Neural cell (in vitro differentiated cells): ENCODE results near the gene CTDSP2. TPM values are rescaled to one million over a fixed set of nuclear protein-coding genes. Genes with fewer than 3 reads are reported as not detected.

Experiments
- H2AFZ ChIP-seq: fragments of 200-600, 300-800 bp; sonication (generic), shearing (Covaris generic); 2 replicates; pipeline ENCODE4 v1.6.0; 2014; ENCODE audit warnings: low read depth, mild to moderate bottlenecking, antibody characterized with exemption, low read length, moderate library complexity
- H3F3A ChIP-seq: fragments of 200-600 bp; shearing (Covaris generic); 2 replicates; pipeline ENCODE4 v1.6.1; 2016; ENCODE audit warnings: mild to moderate bottlenecking, moderate library complexity, mixed read lengths, antibody characterized with exemption, low read length; ENCODE audit not compliant: insufficient read depth, poor library complexity, severe bottlenecking
- H3K27ac ChIP-seq: fragments of 200-600, 300-800 bp; sonication (generic), shearing (Covaris generic); 2 replicates; pipeline ENCODE4 v1.5.1; 2014; ENCODE audit warnings: mild to moderate bottlenecking, low read length, moderate library complexity
- H3K27me3 ChIP-seq: fragments of 300-800, 200-600 bp; sonication (generic), shearing (Covaris generic); 2 replicates; pipeline ENCODE4 v1.6.0; 2014; ENCODE audit warnings: mild to moderate bottlenecking, low read depth, low read length, moderate library complexity; ENCODE audit not compliant: insufficient read depth
- H3K36me3 ChIP-seq: fragments of 300-800, 200-600 bp; sonication (generic), shearing (Covaris generic); 2 replicates; pipeline ENCODE4 v1.5.1; 2014; ENCODE audit warnings: mild to moderate bottlenecking, antibody characterized with exemption, low read length, moderate library complexity; ENCODE audit not compliant: insufficient read depth
- H3K4me2 ChIP-seq: fragments of 300-800, 200-600 bp; sonication (generic), shearing (Covaris generic); 2 replicates; pipeline ENCODE4 v1.6.0; 2014; ENCODE audit warnings: mild to moderate bottlenecking, low read length
- H3K4me3 ChIP-seq: fragments of 300-800, 200-600 bp; sonication (generic), shearing (Covaris generic); 2 replicates; pipeline ENCODE4 v1.5.1; 2014; ENCODE audit warnings: mild to moderate bottlenecking, low read length, moderate library complexity
- H3K79me2 ChIP-seq: fragments of 200-600 bp; shearing (Covaris generic); replicated peaks from 2 replicates; pipeline ENCODE4 v1.6.0; 2014; ENCODE audit warnings: mild to moderate bottlenecking, low read length, moderate library complexity; ENCODE audit not compliant: insufficient read depth
- H3K9ac ChIP-seq: fragments of 300-800, 200-600 bp; sonication (generic), shearing (Covaris generic); 2 replicates; pipeline ENCODE4 v1.6.1; 2016; ENCODE audit warnings: mild to moderate bottlenecking, low read length, mixed read lengths
- H3K9me2 ChIP-seq: fragments of 200-600 bp; shearing (Covaris generic); 2 replicates; pipeline ENCODE4 v1.6.1; 2016; ENCODE audit warnings: mild to moderate bottlenecking, low read length, mixed read lengths; ENCODE audit not compliant: insufficient read depth
- H3K9me3 ChIP-seq: fragments of 200-600, 300-800 bp; sonication (generic), shearing (Covaris generic); 2 replicates; pipeline ENCODE4 v1.6.1; 2016; ENCODE audit warnings: mild to moderate bottlenecking, mixed run types, low read length, moderate library complexity, mixed read lengths
- H4K20me1 ChIP-seq: fragments of 200-600 bp; shearing (Covaris generic); 2 replicates; pipeline ENCODE4 v1.6.1; 2016; ENCODE audit warnings: mild to moderate bottlenecking, mixed run types; ENCODE audit not compliant: insufficient read depth
- CTCF ChIP-seq: fragments of 450-650 bp; IDR thresholded peaks from 2 replicates; pipeline ENCODE4 v1.5.1; 2014; ENCODE audit warnings: antibody characterized with exemption, mild to moderate bottlenecking, moderate library complexity; ENCODE audit not compliant: poor library complexity, severe bottlenecking
- EP300 ChIP-seq: fragments of 450-650 bp; conservative IDR thresholded peaks from 2 replicates; pipeline ENCODE4 v1.6.1; 2014; ENCODE audit warnings: antibody characterized with exemption, mild to moderate bottlenecking, moderate library complexity; ENCODE audit not compliant: poor library complexity, severe bottlenecking
- EZH2 ChIP-seq: fragments of 200-600, 300-800 bp; shearing (Covaris generic), sonication (generic); IDR thresholded peaks from 2 replicates; pipeline ENCODE4 v1.6.1; 2014; ENCODE audit warnings: antibody characterized with exemption, low read length, borderline replicate concordance, mild to moderate bottlenecking; ENCODE audit not compliant: insufficient read depth, poor library complexity, severe bottlenecking
- MXI1 ChIP-seq: fragments of 450-650 bp; conservative IDR thresholded peaks from 2 replicates; pipeline ENCODE4 v1.6.1; 2014; ENCODE audit warnings: antibody characterized with exemption, mild to moderate bottlenecking; ENCODE audit not compliant: poor library complexity, severe bottlenecking
- POLR2AphosphoS5 ChIP-seq: IDR thresholded peaks from 2 replicates; pipeline ENCODE4 v1.6.1; 2012
- RAD21 ChIP-seq: fragments of 450-650 bp; conservative IDR thresholded peaks from 2 replicates; pipeline ENCODE4 v1.6.1; 2014; ENCODE audit warnings: antibody characterized with exemption, mild to moderate bottlenecking, moderate library complexity
- REST ChIP-seq: IDR thresholded peaks from 2 replicates; pipeline ENCODE4 v1.6.1; 2012; ENCODE audit warnings: borderline replicate concordance
- SMC3 ChIP-seq: fragments of 450-650 bp; conservative IDR thresholded peaks from 2 replicates; pipeline ENCODE4 v1.6.1; 2014; ENCODE audit warnings: antibody characterized with exemption, mild to moderate bottlenecking, moderate library complexity; ENCODE audit not compliant: poor library complexity
- TAF1 ChIP-seq: IDR thresholded peaks from 2 replicates; pipeline ENCODE4 v1.6.1; 2012; ENCODE audit warnings: low read depth
- polyA plus RNA-seq: library from polyadenylated mRNA; depleted of rRNA; stranded (reverse); fragments of >200 nt; gene quantifications from 2 replicates; pipeline ENCODE4 v1.2.3, GENCODE V29; 2014

The CTDSP2 gene
- polyA plus RNA-seq, 1 donor from 2014 or later, result 23.6 TPM

- Histone ChIP-seq H3K9ac (no peak overlapping the region), H2AFZ (no peak overlapping the region), H4K20me1 (no peaks in the 10 kb centered on the region), H3K36me3 (no peaks in the 10 kb centered on the region), H3K4me3 (no peak overlapping the region), H3F3A (no peaks in the 10 kb centered on the region), H3K27ac (no peak overlapping the region), H3K9me2 (no peaks in the 10 kb centered on the region), H3K4me2 (no peak overlapping the region), H3K9me3 (no peaks in the 10 kb centered on the region), H3K27me3 (no peaks in the 10 kb centered on the region), H3K79me2 (no peaks in the 10 kb centered on the region)
- TF ChIP-seq EP300 (no peak), EZH2 (no peak), TAF1 (no peak), POLR2AphosphoS5 (no peak), REST (no peak), MXI1 (no peak), SMC3 (no peak), RAD21 (no peak), CTCF (no peak)
These were observed 39.2 kb downstream of the CTDSP2 start for GRCh38 chr12:57807285-57807684.

GRCh38 chr12:57806677-57807076 lies 39.9 kb downstream of the CTDSP2 start:
- no peak overlapping the region for H2AFZ ChIP-seq
- no peak overlapping the region for H3K27ac ChIP-seq
- no peaks in the 10 kb centered on the region for H3F3A ChIP-seq
- H3K9me3 ChIP-seq, result no peaks in the 10 kb centered on the region
- H4K20me1 ChIP-seq, result no peaks in the 10 kb centered on the region
- TF ChIP-seq RAD21 (no peak), SMC3 (no peak), REST (no peak), TAF1 (no peak), MXI1 (no peak), EZH2 (no peak), EP300 (no peak), CTCF (no peak), POLR2AphosphoS5 (no peak)
- H3K27me3 ChIP-seq, result no peaks in the 10 kb centered on the region
- no peaks in the 10 kb centered on the region for H3K9me2 ChIP-seq
- H3K4me2 ChIP-seq, result no peak overlapping the region
- no peak overlapping the region for H3K4me3 ChIP-seq
- no peaks in the 10 kb centered on the region for H3K79me2 ChIP-seq
- H3K9ac ChIP-seq, result no peak overlapping the region
- H3K36me3 ChIP-seq, result no peaks in the 10 kb centered on the region
